ENCODE data around the gene EGFL7. TPM values are rescaled to one million over a fixed set of nuclear protein-coding genes. Genes with fewer than 3 reads are reported as not detected.

Gene EGFL7
- total RNA-seq = 1 to 10 TPM; 1.9 TPM

- ATAC-seq = no peak
- CTCF ChIA-PET = no interaction called here
- H3K4me3 Mint-ChIP-seq = no peak within 1 kb of the TSS
- no peak for DNase-seq
- peaks cover 16% of the 10 kb centered on the region for H3K4me1 Mint-ChIP-seq (ENCODE audit: low read depth)
- H3K27ac Mint-ChIP-seq = no peak within 1 kb of the TSS
- H3K27me3 Mint-ChIP-seq (ENCODE audit: low read depth) = peaks cover 14% of the 10 kb centered on the region
- POLR2A ChIA-PET = no interaction called here
- H3K9me3 Mint-ChIP-seq (ENCODE audit: insufficient read depth) = no peaks in the 10 kb centered on the region
- no peaks in the 10 kb centered on the region for H3K36me3 Mint-ChIP-seq (ENCODE audit: low read depth)
These were observed at the start of gene EGFL7 for GRCh38 chr9:136662656-136663581. TSS of gene EGFL7 (plus strand) at chr9:136662916. CDS start at chr9:136668283, 5,367 bp downstream.

- no peak for DNase-seq
- H3K36me3 Mint-ChIP-seq (ENCODE audit: low read depth) = no peaks in the 10 kb centered on the region
- H3K4me3 Mint-ChIP-seq = no peak overlapping the region
- H3K4me1 Mint-ChIP-seq (ENCODE audit: low read depth) = peaks cover 14% of the 10 kb centered on the region
- CTCF ChIA-PET = no interaction called here
- no peaks in the 10 kb centered on the region for H3K27me3 Mint-ChIP-seq (ENCODE audit: low read depth)
- no peak overlapping the region for H3K27ac Mint-ChIP-seq
- POLR2A ChIA-PET = no interaction called here
- no peak for ATAC-seq
- H3K9me3 Mint-ChIP-seq (ENCODE audit: insufficient read depth) = no peaks in the 10 kb centered on the region
These were observed 48.8 kb upstream of the EGFL7 start for GRCh38 chr9:136613824-136614371.

GRCh38 chr9:136614372-136614922, 48.3 kb upstream of the EGFL7 start:
- H3K36me3 Mint-ChIP-seq (ENCODE audit: low read depth) = no peaks in the 10 kb centered on the region
- no peak overlapping the region for H3K27ac Mint-ChIP-seq
- ATAC-seq = no peak
- ChIA-PET POLR2A (no interaction called here), CTCF (no interaction called here)
- H3K9me3 Mint-ChIP-seq (ENCODE audit: insufficient read depth) = no peaks in the 10 kb centered on the region
- no peak overlapping the region for H3K4me3 Mint-ChIP-seq
- peaks cover 16% of the 10 kb centered on the region for H3K4me1 Mint-ChIP-seq (ENCODE audit: low read depth)
- DNase-seq = no peak
- no peaks in the 10 kb centered on the region for H3K27me3 Mint-ChIP-seq (ENCODE audit: low read depth)

GRCh38 chr9:136614967-136615623, 47.6 kb upstream of the EGFL7 start:
- peaks cover 18% of the 10 kb centered on the region for H3K4me1 Mint-ChIP-seq (ENCODE audit: low read depth)
- DNase-seq = no peak
- H3K4me3 Mint-ChIP-seq = no peak overlapping the region
- H3K27me3 Mint-ChIP-seq (ENCODE audit: low read depth) = no peaks in the 10 kb centered on the region
- no peak overlapping the region for H3K27ac Mint-ChIP-seq
- no peaks in the 10 kb centered on the region for H3K9me3 Mint-ChIP-seq (ENCODE audit: insufficient read depth)
- ChIA-PET POLR2A (no interaction called here), CTCF (no interaction called here)
- H3K36me3 Mint-ChIP-seq (ENCODE audit: low read depth) = no peaks in the 10 kb centered on the region
- no peak for ATAC-seq

GRCh38 chr9:136615631-136616306, 46.9 kb upstream of the EGFL7 start:
- Mint-ChIP-seq H3K4me1 (ENCODE audit: low read depth) (peaks cover 18% of the 10 kb centered on the region), H3K27ac (no peak overlapping the region), H3K4me3 (no peak overlapping the region), H3K27me3 (ENCODE audit: low read depth) (no peaks in the 10 kb centered on the region), H3K36me3 (ENCODE audit: low read depth) (no peaks in the 10 kb centered on the region), H3K9me3 (ENCODE audit: insufficient read depth) (no peaks in the 10 kb centered on the region)
- DNase-seq (no peak), ATAC-seq (no peak)
- POLR2A ChIA-PET = no interaction called here
- CTCF ChIA-PET = no interaction called here

GRCh38 chr9:136616307-136616635, 46.4 kb upstream of the EGFL7 start:
- no peak for DNase-seq
- CTCF ChIA-PET = no interaction called here
- Mint-ChIP-seq H3K4me3 (no peak overlapping the region), H3K9me3 (ENCODE audit: insufficient read depth) (no peaks in the 10 kb centered on the region), H3K36me3 (ENCODE audit: low read depth) (no peaks in the 10 kb centered on the region), H3K27me3 (ENCODE audit: low read depth) (no peaks in the 10 kb centered on the region), H3K4me1 (ENCODE audit: low read depth) (peaks cover 18% of the 10 kb centered on the region), H3K27ac (no peak overlapping the region)
- POLR2A ChIA-PET = no interaction called here
- no peak for ATAC-seq

- ATAC-seq = no peak
- Mint-ChIP-seq H3K4me3 (no peak overlapping the region), H3K36me3 (ENCODE audit: low read depth) (no peaks in the 10 kb centered on the region), H3K27me3 (ENCODE audit: low read depth) (no peaks in the 10 kb centered on the region), H3K27ac (no peak overlapping the region), H3K9me3 (ENCODE audit: insufficient read depth) (no peaks in the 10 kb centered on the region), H3K4me1 (ENCODE audit: low read depth) (peaks cover 18% of the 10 kb centered on the region)
- ChIA-PET POLR2A (interaction anchor here (0.9 kb wide), 1 partner anchor 15 kb away, joined by 3 read pairs; no protein-coding TSS in a partner anchor), CTCF (no interaction called here)
- no peak for DNase-seq
These were observed 45.6 kb upstream of the EGFL7 start for GRCh38 chr9:136616948-136617695.

- ChIA-PET CTCF (no interaction called here), POLR2A (no interaction called here)
- H3K36me3 Mint-ChIP-seq (ENCODE audit: low read depth) = no peaks in the 10 kb centered on the region
- H3K4me3 Mint-ChIP-seq = no peak overlapping the region
- no peaks in the 10 kb centered on the region for H3K27me3 Mint-ChIP-seq (ENCODE audit: low read depth)
- no peak for DNase-seq
- H3K27ac Mint-ChIP-seq = peak overlapping the region; percentile 43
- H3K4me1 Mint-ChIP-seq (ENCODE audit: low read depth) = peaks cover 18% of the 10 kb centered on the region
- peak; percentile 21 for ATAC-seq
- no peaks in the 10 kb centered on the region for H3K9me3 Mint-ChIP-seq (ENCODE audit: insufficient read depth)
These were observed 44.8 kb upstream of the EGFL7 start for GRCh38 chr9:136617746-136618579.

- no peak overlapping the region for H3K4me3 Mint-ChIP-seq
- no peak overlapping the region for H3K27ac Mint-ChIP-seq
- H3K36me3 Mint-ChIP-seq (ENCODE audit: low read depth) = no peaks in the 10 kb centered on the region
- ATAC-seq (no peak), DNase-seq (no peak)
- no peaks in the 10 kb centered on the region for H3K9me3 Mint-ChIP-seq (ENCODE audit: insufficient read depth)
- H3K4me1 Mint-ChIP-seq (ENCODE audit: low read depth) = peaks cover 18% of the 10 kb centered on the region
- POLR2A ChIA-PET = no interaction called here
- no peaks in the 10 kb centered on the region for H3K27me3 Mint-ChIP-seq (ENCODE audit: low read depth)
- CTCF ChIA-PET = no interaction called here
These were observed 43.9 kb upstream of the EGFL7 start for GRCh38 chr9:136618580-136619547.

GRCh38 chr9:136619742-136620440, 42.8 kb upstream of the EGFL7 start:
- Mint-ChIP-seq H3K4me3 (no peak overlapping the region), H3K4me1 (ENCODE audit: low read depth) (peaks cover 18% of the 10 kb centered on the region), H3K27me3 (ENCODE audit: low read depth) (no peaks in the 10 kb centered on the region), H3K27ac (no peak overlapping the region), H3K36me3 (ENCODE audit: low read depth) (no peaks in the 10 kb centered on the region), H3K9me3 (ENCODE audit: insufficient read depth) (no peaks in the 10 kb centered on the region)
- ChIA-PET CTCF (no interaction called here), POLR2A (no interaction called here)
- DNase-seq (no peak), ATAC-seq (no peak)

Measured in activated CD8-positive, alpha-beta T cell treated with anti-CD3 and anti-CD28 coated beads, Interleukin-2, amount 10 ng/mL, durations not matched to agents 7 days and 5 days (primary cell).